GOT3 (cell line): ENCODE data around the gene DOP1A.

Experiments
- DNase-seq: peaks from one replicate; lab custom pipeline; 2025; ENCODE audit warnings: mixed read lengths; lab: John Stamatoyannopoulos, UW

DOP1A gene

DNA sequence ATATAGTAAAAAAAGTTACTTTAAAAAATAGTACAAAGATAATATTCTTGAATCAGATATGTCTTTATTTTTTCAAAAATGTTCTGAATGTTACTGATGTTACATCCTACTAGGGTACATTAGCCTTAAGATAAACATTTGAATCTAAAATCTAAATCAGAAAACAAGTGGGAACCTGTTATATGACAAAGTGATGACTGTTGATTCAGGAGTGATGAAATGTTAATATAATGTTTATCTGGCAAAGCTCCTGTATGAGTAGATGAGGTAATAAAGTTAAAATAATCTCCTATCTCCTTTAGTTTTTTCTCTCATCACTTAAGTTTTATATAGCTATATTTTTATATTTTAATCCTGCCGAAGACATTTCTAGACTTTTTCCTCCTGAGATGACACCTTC is 4.2 kb downstream of the DOP1A start:
- no peak for DNase-seq

DNA sequence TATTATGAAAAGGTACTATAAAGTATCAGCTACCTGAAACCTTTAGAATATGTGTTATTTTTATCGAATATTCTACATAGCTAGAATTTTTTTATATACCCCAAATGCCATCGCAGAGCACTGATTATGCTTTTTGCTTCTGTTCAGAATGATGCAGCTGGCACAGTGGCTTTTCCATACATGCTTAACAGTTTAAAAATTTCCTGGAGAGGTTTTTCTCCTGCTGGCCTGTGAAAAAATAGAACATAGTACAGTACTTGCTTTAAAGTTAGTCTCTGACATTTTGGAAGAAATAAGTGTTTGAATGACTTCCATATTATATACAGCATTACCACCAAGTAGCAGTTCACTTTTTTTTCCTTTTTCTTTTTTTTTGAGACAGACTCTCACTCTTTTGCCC is 5.3 kb downstream of the DOP1A start:
- no peak for DNase-seq

DNA sequence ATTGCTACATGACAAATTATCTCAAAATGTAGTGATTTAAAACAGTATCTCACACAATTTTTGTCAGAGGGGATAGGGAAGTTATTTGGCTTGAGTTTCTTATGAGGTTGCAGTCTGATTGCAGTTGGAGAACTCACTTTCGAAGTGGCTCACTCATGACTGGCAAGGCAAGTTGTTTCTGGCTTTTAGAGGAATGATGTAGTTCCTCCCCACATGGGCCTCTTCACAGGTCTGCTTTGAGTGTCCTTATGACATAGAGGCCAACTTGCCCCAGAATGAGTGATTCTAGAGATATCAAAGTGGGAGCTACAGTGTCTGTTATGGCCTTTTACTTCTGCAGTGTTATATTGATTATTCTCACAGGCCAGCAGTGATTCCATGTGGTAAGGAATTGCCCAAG is 6.1 kb downstream of the DOP1A start:
- no peak for DNase-seq

DNA sequence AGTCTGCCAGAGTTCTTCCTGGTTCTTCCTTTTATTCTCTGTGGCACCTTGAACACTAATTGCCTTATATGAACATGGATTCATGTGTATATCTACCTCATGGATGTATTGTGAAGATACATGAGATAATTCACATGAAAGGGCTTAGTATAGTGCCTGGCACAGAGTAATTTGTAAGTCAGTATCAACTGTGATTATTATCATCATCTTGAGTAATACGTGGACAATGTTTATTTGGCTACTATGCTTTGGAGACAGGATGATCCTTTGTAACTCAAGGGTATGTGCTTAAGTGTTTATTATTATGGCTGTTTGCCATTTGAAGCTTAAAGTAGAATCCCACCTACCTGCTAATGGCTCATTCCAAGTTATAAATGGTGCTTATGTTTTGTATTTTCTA is 16.0 kb downstream of the DOP1A start:
- DNase-seq, result no peak

DNA sequence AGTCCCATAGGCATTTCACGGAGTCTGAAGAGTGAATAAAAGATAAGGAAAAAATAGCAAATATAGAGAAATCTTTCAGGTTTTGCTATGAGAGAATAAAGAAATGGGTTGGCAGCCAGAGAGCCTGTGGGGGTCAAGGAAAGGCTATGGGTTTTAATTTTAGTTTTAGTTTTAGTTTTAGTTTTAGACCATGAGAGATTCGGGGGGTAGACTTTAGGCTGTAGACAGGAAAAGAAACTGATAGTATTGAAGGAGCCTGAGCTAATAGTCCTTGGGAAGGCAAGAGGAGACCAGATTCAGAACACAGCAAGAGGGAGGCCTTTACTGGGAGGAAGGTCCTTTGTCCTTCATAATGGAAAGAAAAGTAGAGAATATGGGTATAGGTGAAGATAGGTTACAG is 19.3 kb downstream of the DOP1A start:
- no peak for DNase-seq

DNA sequence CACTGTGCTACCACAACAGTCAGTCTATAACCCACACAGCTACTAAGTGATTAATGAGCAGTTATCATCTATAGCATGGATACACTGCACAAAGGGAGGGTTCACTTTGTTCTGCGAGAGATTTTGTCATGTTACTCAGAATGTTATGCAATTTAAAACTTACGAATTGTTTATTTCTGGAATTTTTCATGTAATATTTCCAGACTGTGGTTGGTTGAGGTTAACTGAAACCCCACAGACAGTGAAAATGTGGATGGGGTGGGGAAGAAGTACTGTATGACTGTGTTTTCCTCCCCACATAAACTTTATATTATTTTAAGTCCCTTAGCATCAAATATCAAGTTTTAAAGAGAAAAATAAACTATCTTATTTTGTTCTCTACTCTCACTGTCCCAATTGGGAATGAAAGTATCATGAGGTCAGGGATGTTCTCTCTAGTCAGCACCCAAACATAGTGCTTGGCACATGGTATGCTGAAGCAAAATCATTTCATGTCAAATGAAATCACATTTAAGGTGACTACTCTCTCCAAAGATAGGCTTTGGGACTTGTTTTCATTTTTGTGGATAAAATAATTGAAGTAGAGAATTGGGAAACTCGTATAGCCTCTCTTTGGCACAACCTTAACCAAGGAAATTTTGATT is 25.4 kb downstream of the DOP1A start:
- DNase-seq, result no peak

DNA sequence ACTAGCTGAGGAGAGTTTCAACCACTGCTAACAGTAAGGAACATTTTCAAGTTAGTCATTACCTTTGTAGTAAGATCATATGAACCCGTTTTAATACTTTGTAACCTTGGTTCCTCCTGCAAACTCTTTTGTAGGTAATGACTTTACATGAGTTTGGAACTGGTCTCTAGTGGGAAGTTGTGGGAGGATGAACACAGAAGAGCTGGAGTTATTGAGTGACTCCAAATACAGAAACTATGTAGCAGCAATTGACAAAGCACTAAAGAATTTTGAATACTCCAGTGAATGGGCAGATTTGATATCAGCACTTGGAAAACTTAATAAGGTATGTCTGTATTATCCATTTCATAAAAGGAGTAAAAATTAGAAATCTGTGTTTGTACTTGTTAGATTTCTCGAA is 29.3 kb downstream of the DOP1A start:
- no peak for DNase-seq

DNA sequence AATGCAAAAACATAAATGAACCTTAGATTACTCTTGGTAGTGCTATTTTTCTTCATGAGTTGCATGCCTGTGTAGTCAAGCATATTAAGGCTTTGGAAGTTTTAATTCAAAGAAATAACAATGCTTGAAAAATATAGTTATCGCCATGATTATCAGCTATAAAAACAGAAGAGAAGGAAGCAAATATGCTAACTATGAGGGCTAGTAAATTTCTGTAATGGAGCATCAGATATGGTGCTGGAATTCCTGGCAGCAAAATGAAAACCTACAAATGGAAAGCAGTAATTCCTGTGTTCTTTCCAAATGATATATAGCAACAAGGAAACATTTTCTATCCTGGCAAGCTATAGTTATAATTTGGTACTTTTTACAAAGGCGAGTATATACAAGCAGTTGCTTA is 29.7 kb downstream of the DOP1A start:
- no peak for DNase-seq

DNA sequence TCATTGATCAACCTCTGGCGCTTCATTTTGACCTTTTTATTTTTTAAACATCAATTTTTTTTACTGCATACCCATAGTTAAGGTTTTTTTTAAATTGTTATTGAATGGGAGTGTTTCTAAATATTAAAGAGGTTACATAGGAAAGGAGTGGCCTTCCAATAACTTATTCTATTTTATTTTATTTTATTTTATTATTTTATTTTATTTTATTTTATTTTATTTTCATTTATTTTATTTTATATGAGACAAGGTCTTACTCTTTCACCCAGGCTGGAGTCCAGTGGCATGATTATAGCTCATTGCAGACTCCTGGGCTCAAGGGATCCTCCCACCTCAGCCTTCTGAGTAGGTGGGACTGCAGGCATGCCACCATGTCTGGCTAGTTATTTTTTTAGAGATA is 30.2 kb downstream of the DOP1A start:
- DNase-seq, result no peak

DNA sequence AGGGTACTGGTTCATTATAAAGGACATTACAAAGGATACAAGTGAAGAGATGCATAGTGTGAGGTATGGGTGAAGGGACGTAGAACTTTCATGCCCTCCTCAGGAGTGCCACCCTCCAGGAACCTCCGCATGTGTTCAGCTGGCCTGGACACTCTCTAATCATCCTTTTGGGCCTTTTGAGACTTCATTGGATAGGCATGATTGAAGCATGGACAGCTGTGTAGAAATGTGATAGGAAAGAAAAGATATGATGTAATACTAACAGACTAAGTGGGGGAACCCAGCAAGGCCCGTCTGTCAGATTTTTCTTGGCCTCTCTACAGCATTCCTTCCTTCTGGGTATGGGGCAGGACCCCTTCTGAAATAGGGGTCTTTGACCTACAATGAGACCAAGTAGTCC is 31.1 kb downstream of the DOP1A start:
- DNase-seq, result no peak

DNA sequence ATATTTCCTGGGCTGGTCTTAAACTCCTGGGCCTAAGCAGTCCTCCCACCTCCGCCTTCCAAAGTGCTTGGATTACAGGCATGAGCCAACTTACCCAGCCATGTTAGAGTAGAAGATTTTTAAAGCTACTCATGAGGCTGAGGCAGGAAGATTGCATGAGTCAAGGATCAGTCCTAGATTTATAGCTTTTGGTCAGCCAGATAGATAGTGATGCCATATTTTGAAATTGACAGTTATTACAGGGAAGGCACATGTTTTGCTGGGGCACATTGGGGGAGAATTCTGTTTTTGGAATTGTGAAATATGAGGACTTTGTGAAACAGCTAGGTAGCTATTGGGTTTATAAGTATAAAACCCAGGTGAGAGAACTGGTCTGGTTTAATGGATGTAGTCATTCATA is 40.9 kb downstream of the DOP1A start:
- no peak for DNase-seq

DNA sequence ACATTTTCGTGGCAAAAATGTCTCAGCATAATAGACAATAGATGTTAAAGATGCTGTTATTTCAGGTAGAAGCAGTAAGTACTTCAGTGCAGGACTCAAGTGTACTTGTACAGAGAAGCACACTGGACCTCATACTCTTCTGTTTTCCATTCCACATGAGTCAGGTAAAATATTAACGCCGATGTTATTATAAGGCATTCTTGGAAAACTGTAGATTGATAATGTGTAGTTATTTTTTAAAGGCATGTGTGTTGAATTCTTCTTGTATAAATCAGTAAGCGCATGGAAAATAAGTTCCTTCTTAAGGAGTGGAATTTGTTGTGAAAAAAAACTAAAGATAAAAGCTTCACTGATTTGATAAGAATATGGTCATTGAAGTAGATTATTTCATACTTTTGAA is 45.8 kb downstream of the DOP1A start:
- no peak for DNase-seq

DNA sequence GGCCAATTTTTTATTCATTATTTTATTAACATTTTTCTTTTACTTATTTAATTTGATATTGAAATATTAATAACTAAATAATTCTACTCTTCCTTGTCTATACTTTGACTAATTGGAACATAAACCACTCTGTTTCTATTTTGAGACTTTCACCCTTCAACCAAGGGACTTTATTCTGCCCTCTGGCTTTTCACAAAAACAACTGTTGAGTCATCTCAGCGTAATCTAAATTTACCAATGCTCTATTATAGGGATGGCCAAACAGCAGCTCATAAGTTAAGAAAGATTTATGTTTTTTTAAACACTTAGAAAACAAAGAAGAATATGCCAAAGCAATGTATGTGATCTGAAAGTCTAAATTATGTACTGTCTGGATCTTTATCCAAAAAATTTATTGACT is 46.7 kb downstream of the DOP1A start:
- no peak for DNase-seq

DNA sequence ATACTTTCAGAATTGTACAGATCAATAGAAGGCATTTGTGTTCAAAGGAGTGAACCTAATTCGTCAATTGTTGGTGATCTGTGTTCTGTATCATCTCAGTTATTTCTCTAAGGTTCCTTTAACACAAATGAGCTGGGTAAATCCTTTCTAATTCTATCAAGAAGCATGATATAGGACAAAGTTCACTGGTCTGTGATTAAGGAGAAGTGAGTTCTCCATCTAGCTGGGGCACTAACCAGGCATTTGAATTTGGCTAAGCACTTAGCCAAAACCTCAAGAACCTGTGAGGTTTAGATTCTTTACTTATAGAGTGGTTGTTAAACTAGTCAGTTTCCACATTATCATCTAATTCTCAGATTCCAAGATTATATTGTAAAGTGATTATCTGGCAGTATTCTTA is 50.3 kb downstream of the DOP1A start:
- DNase-seq, result no peak

DNA sequence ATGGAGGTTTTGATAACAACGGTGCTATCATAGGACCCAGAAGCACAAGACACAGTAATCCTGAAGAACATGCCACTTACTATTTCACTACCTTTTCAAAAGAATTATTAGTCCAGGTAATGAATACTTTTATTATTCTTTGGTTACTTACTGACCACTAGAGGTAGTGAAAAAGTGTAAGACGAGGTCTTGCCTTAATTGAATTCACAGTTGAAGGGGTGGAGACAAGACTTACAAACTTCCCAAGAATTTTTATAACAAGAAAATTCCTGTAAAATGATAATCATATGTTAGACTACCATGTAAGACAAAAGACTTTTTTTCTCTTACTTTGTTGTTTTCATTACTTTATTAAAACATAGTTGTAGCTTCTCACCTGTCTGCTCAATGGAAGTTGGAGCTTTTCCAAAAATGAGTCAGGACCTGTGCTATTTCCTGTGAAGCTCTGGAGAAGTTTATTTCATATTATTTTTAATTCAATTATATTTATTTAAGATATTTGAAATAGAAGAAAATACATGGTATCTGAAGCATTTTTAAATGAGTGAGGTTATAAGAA is 52.4 kb downstream of the DOP1A start:
- DNase-seq, result no peak

DNA sequence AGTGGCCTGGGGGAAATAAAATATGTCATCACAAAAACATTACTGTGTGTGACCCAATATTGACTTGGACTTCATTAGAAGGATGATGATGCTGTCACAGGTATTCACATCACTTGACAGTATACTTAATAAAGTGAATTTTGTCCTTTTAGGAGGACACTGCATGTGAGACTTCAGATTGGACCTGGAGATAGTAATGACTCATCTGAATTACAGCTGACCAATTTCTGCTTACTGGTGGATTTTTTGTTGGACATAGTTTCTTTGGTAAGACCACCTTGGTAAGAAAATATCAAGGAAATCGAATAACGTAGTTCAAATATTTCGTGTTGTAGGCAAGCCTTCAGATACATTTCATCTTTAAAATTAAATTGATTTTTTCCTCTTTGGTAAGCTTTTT is 57.1 kb downstream of the DOP1A start:
- no peak for DNase-seq

DNA sequence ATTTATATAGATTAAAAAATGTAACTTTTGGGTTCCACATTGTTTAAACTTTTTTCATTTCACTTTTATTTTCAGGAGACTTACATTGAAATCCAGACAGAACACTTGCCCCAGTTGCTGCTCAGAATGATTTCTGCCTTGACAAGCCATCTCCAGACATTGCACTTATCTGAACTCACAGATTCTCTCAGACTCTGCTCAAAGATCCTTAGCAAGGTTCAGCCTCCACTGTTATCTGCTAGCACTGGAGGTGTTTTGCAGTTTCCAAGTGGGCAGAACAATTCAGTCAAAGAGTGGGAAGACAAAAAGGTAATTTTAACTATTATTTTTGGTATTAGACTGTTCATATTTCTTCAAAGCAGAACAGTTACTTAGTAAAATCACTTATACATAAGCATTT is 58.0 kb downstream of the DOP1A start:
- no peak for DNase-seq

DNA sequence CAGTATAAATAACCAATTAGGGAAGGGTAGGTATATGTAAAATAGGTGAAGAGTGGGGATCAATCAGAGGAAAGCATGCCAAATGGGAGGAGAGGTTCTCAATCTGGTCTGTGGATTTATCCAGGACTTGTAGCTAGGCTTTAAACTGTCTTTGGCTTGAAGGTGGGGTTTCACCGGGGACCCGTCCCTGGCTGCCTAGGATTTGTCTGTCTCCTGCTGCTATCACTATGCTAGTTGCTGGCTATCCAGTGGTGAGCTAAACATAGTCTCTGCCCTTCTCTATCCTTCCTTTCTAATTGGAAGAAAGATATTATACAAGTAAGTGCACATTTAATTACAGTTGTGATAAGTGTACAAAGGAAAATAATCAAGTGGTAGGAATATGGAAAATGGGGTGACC is 58.8 kb downstream of the DOP1A start:
- no peak for DNase-seq

DNA sequence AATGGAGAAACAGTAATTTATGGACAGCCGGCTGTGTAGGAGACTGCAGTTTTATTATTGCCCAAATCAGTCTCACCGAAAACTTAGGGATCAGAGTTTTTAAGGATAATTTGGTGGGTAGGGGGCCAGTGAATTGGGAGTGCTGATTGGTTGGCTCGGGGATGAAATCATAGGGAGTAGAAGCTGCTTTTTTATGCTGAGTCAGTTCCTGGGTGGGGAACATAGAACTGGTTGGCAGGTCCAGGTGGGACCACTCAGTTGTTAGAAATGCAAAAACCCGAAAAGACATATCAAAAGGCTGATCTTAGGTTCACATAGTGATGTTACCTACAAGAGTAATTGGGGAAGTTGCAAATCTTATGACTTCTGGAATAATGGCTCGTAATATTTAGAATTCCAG is 59.3 kb downstream of the DOP1A start:
- DNase-seq, result no peak

DNA sequence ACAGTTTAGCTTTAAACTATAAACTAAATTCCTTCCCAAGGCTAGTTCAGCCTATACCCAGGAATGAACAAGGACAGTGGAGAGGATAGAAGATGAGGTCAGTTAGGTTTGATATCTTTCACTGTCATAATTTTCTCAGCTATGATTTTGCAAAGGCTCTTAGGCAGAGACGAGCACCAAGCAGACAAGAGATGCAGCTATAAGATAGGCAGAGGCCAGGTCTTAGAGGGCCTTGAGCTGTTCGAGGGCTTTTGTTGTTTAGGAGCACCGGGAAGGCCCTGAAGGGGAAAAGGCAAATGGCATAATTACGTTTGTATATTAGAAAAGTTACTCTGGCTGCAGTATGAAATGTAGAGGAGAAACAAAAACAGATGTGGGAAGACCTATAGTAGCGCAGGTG is 59.8 kb downstream of the DOP1A start:
- no peak for DNase-seq

DNA sequence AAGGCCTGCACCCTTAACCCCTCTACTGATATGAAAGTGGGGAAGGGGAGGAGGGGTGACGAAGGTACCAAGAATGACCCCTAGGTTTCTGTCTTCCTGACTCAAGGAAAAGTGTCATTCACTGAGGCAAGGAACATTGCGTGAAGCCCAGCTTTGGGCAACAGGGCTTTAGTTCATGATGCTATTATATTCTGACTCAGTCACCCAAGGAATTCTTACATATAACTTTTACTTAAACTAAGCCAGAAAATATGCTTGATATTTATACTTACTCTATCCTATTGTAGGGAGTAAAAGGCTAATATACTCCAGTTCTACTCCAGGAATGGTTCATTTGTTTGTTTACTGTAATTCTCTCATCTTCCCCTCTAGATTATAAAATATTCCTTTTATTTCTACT is 60.5 kb downstream of the DOP1A start:
- no peak for DNase-seq

DNA sequence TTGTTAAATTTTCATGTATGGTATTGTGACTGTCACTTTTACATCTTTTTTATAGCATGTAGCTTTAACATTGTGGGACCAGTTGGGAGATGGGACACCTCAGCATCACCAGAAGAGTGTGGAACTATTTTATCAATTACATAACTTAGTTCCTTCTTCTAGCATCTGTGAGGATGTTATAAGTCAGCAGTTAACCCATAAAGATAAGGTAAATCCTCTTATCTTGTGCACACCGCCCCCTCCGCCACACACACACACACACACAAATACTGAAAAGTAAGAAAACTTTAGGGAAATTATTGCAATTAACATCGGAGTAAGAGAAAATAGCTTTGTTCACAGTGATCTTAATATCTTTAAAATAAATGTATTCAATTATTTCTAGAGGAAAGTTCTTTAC is 64.7 kb downstream of the DOP1A start:
- DNase-seq, result no peak

DNA sequence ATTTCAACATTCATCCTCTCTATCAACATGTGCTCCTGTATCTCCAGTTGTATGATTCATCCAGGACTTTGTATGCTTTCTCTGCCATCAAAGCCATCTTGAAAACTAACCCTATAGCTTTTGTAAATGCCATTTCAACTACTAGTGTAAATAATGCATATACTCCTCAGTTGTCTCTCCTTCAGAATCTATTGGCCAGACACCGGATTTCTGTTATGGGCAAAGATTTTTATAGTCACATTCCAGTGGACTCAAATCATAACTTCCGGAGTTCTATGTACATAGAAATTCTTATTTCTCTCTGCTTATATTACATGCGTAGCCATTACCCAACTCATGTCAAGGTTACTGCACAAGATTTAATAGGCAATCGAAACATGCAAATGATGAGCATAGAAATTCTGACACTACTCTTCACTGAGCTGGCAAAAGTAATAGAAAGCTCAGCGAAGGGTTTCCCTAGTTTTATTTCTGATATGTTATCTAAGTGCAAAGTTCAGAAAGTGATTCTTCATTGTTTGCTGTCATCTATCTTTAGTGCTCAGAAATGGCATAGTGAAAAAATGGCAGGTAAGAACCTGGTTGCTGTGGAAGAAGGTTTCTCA is 70.7 kb downstream of the DOP1A start:
- DNase-seq, result no peak

DNA sequence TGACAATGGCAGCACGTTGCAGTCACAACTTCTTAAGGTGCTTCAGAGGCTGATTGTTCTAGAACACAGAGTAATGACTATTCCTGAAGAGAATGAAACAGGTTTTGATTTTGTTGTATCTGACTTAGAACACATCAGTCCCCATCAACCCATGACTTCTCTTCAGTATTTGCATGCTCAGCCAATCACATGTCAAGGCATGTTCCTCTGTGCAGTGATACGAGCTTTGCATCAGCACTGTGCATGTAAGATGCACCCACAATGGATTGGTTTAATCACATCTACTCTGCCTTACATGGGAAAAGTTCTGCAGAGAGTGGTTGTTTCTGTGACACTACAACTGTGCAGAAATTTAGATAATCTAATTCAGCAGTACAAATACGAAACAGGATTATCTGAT is 71.3 kb downstream of the DOP1A start:
- DNase-seq, result no peak
